Measurements from ENCODE around the gene PRORP.

GRCh38 chr14:35147711-35148110 lies 25.4 kb downstream of the PRORP start:
- TF ChIP-seq CTCF (tag by site-specific recombination; IDR thresholded peaks at IDR 0.05): no peak
- TF ChIP-seq HOXD13 (CRISPR knock-in tag; IDR thresholded peaks at IDR 0.05; ENCODE audit: borderline replicate concordance): no peak
- TF ChIP-seq ZNF624 (tag by site-specific recombination; IDR thresholded peaks at IDR 0.05): no peak
- no peak for TF ChIP-seq KLF9 (tag by site-specific recombination; IDR thresholded peaks at IDR 0.05; ENCODE audit: low read depth)
- no peak for TF ChIP-seq SCRT1 (tag by site-specific recombination; IDR thresholded peaks at IDR 0.05; ENCODE audit: borderline replicate concordance)
- no peak for TF ChIP-seq REST (tag by site-specific recombination; IDR thresholded peaks at IDR 0.05)
- TF ChIP-seq ZBTB44 (tag by site-specific recombination; IDR thresholded peaks at IDR 0.05): no peak
